ENCODE results near the gene CCDC34. TPM values are rescaled to one million over a fixed set of nuclear protein-coding genes. Genes with fewer than 3 reads are reported as not detected.

CCDC34 gene
- total RNA-seq, 1 donor from 2014 or later = 4.5 TPM

- intact Hi-C loops (cut with DNase I) = no loop called here
- TF ChIP-seq CTCF (IDR thresholded peaks at IDR 0.05) = no peak
- no peaks in the 10 kb centered on the region for H3K36me3 ChIP-seq
- no peaks in the 10 kb centered on the region for H3K27me3 ChIP-seq (ENCODE audit: low read depth)
- no peak for ATAC-seq
- H3K9me3 ChIP-seq = no peaks in the 10 kb centered on the region
- DNase-seq = no peak
- no peak overlapping the region for H3K27ac ChIP-seq
- no peak overlapping the region for H3K4me3 ChIP-seq
- no peaks in the 10 kb centered on the region for H3K4me1 ChIP-seq
Measured at GRCh38 chr11:27293515-27294417, 69.2 kb downstream of the CCDC34 start.

- intact Hi-C loops (cut with DNase I) = no loop called here
- Histone ChIP-seq H3K27ac (no peak overlapping the region), H3K9me3 (no peaks in the 10 kb centered on the region), H3K36me3 (no peaks in the 10 kb centered on the region), H3K4me3 (no peak overlapping the region), H3K27me3 (ENCODE audit: low read depth) (no peaks in the 10 kb centered on the region), H3K4me1 (no peaks in the 10 kb centered on the region)
- no peak for TF ChIP-seq CTCF (IDR thresholded peaks at IDR 0.05)
- ATAC-seq = no peak
- no peak for DNase-seq
Measured at GRCh38 chr11:27292637-27293010, 70.4 kb downstream of the CCDC34 start.

GRCh38 chr11:27291954-27292636, 70.9 kb downstream of the CCDC34 start:
- TF ChIP-seq CTCF (IDR thresholded peaks at IDR 0.05) = no peak
- H3K9me3 ChIP-seq = no peaks in the 10 kb centered on the region
- no peaks in the 10 kb centered on the region for H3K4me1 ChIP-seq
- H3K36me3 ChIP-seq = no peaks in the 10 kb centered on the region
- H3K27ac ChIP-seq = no peak overlapping the region
- intact Hi-C loops (cut with DNase I) = no loop called here
- no peak for DNase-seq
- no peak overlapping the region for H3K4me3 ChIP-seq
- no peaks in the 10 kb centered on the region for H3K27me3 ChIP-seq (ENCODE audit: low read depth)
- ATAC-seq = no peak

- ATAC-seq (no peak), DNase-seq (no peak)
- Histone ChIP-seq H3K4me1 (no peaks in the 10 kb centered on the region), H3K9me3 (no peaks in the 10 kb centered on the region), H3K27ac (no peak overlapping the region), H3K27me3 (ENCODE audit: low read depth) (no peaks in the 10 kb centered on the region), H3K36me3 (no peaks in the 10 kb centered on the region), H3K4me3 (no peak overlapping the region)
- no peak for TF ChIP-seq CTCF (IDR thresholded peaks at IDR 0.05)
- intact Hi-C loops (cut with DNase I) = no loop called here
Measured at GRCh38 chr11:27291302-27291889, 71.6 kb downstream of the CCDC34 start.

- no peak overlapping the region for H3K27ac ChIP-seq
- H3K27me3 ChIP-seq (ENCODE audit: low read depth) = no peaks in the 10 kb centered on the region
- ATAC-seq = no peak
- no peak overlapping the region for H3K4me3 ChIP-seq
- H3K36me3 ChIP-seq = no peaks in the 10 kb centered on the region
- intact Hi-C loops (cut with DNase I) = no loop called here
- DNase-seq = no peak
- H3K4me1 ChIP-seq = no peaks in the 10 kb centered on the region
- no peaks in the 10 kb centered on the region for H3K9me3 ChIP-seq
- no peak for TF ChIP-seq CTCF (IDR thresholded peaks at IDR 0.05)
Measured at GRCh38 chr11:27290261-27291050, 72.6 kb downstream of the CCDC34 start.

All from lower lobe of right lung (tissue), 2 donors.